Natural killer cell (primary cell): ENCODE results near the gene ASGR2. TPM values are rescaled to one million over a fixed set of nuclear protein-coding genes. Genes with fewer than 3 reads are reported as not detected.
"Not testable (repeated sequence)": the region's sequence is repeated elsewhere in the genome, so short reads cannot be mapped to it uniquely, and the experiment has no call there.

Source experiments
- ATAC-seq, 3 donors: fragments of 150-1000 bp in 2 of 3; fragments of 200-7000 bp in 1 of 3; cut with Tn5 transposase; 1 replicate in 1 of 3; 2 replicates in 2 of 3; pipeline ENCODE4 v1.10.0; 2021; ENCODE audit warnings: mild to moderate bottlenecking in 2 of 3, moderate library complexity in 2 of 3
- DNase-seq, 2 donors: peaks; one replicate each; pipeline versions ENCODE4 v3.0.0 to v3.0.0-alpha.2; 2013 to 2021; ENCODE audit warnings: mixed read lengths in 1 of 2
- H3K27ac ChIP-seq: one replicate; pipeline ENCODE4 v1.5.1; 2013; ENCODE audit warnings: mild to moderate bottlenecking, low read length
- H3K27me3 ChIP-seq: one replicate; pipeline ENCODE4 v1.6.1; 2013; ENCODE audit warnings: low read length; ENCODE audit not compliant: control insufficient read depth, insufficient read depth
- H3K36me3 ChIP-seq: one replicate; pipeline ENCODE4 v1.6.1; 2013; ENCODE audit warnings: low read length; ENCODE audit not compliant: control insufficient read depth, insufficient read depth
- H3K4me1 ChIP-seq: one replicate; pipeline ENCODE4 v1.6.1; 2013; ENCODE audit warnings: low read length; ENCODE audit not compliant: control insufficient read depth, insufficient read depth
- H3K4me3 ChIP-seq: one replicate; pipeline ENCODE4 v1.5.1; 2013; ENCODE audit warnings: low read length
- H3K9me3 ChIP-seq: one replicate; pipeline ENCODE4 v1.6.1; 2013; ENCODE audit warnings: low read length; ENCODE audit not compliant: control insufficient read depth, insufficient read depth
- H3K27ac Mint-ChIP-seq, 2 donors: one replicate each; pipeline ENCODE4 v1.8.0; 2022; ENCODE audit warnings: mild to moderate bottlenecking in 2 of 2, mixed read lengths in 2 of 2, moderate library complexity in 1 of 2
- H3K27me3 Mint-ChIP-seq, 2 donors: one replicate each; pipeline ENCODE4 v1.8.0; 2022; ENCODE audit warnings: low read depth in 2 of 2, mixed read lengths in 2 of 2
- H3K36me3 Mint-ChIP-seq: one replicate; pipeline ENCODE4 v1.8.0; 2022; ENCODE audit warnings: mixed read lengths
- H3K4me1 Mint-ChIP-seq, 2 donors: one replicate each; pipeline ENCODE4 v1.8.0; 2022; ENCODE audit warnings: mixed read lengths in 2 of 2
- H3K4me3 Mint-ChIP-seq: one replicate; pipeline ENCODE4 v1.8.0; 2022; ENCODE audit warnings: mild to moderate bottlenecking, moderate library complexity, mixed read lengths
- H3K9me3 Mint-ChIP-seq, 2 donors: one replicate each; pipeline ENCODE4 v1.8.0; 2022; ENCODE audit warnings: mixed read lengths in 2 of 2
- CTCF ChIP-seq: fragments of 200-600 bp; IDR thresholded peaks from one replicate; pipeline ENCODE4 v1.8.0; 2022; ENCODE audit warnings: antibody characterized with exemption
- WGBS: methylation state at CpG from one replicate; pipeline ENCODE4 v1.1.7; 2013; ENCODE audit warnings: missing lambda C conversion rate; ENCODE audit not compliant: insufficient coverage; 5-methylcytosine and 5-hydroxymethylcytosine counted together
- intact Hi-C: fragments of 100-400 bp; cut with micrococcal nuclease; formaldehyde crosslinking; loops from one replicate; pipeline ENCODE4 v1.14.2; 2022
- total RNA-seq, 4 donors: library from RNA; stranded (reverse); fragments of 120-200 nt in 1 of 4; gene quantifications; one replicate each; pipeline versions ENCODE4 v1.2.3 to v1.2.4, GENCODE V29; 2013 to 2022

Gene ASGR2
- total RNA-seq, 3 donors from 2014 or later (not counting 1 experiment from before 2014, with no cell fraction given) = 0.88 to 2.3 TPM; not detected in 1

- Histone ChIP-seq H3K27me3 (no peaks in the 10 kb centered on the region), H3K4me3 (no peak overlapping the region), H3K9me3 (no peaks in the 10 kb centered on the region), H3K36me3 (no peaks in the 10 kb centered on the region), H3K27ac (no peak overlapping the region), H3K4me1 (no peaks in the 10 kb centered on the region)
- no peak overlapping the region for H3K4me3 Mint-ChIP-seq
- TF ChIP-seq CTCF = no peak
- intact Hi-C loops = no loop called here
- ATAC-seq (no peak), DNase-seq (no peak)
- H3K36me3 Mint-ChIP-seq = no peaks in the 10 kb centered on the region
- 85% methylated on average over 6 of the region's 6 CpGs for WGBS
- H3K27ac Mint-ChIP-seq = no peak overlapping the region
- peaks cover 7 to 13% of the 10 kb centered on the region in 2 donors for H3K27me3 Mint-ChIP-seq
- peaks cover 0 to 5% of the 10 kb centered on the region in 2 donors for H3K4me1 Mint-ChIP-seq
- no peaks in the 10 kb centered on the region for H3K9me3 Mint-ChIP-seq
These were observed 12.2 kb downstream of the ASGR2 start for GRCh38 chr17:7102421-7102820.

- Mint-ChIP-seq H3K27ac (no peak overlapping the region), H3K27me3 (peaks cover 7 to 13% of the 10 kb centered on the region in 2 donors), H3K36me3 (no peaks in the 10 kb centered on the region), H3K9me3 (no peaks in the 10 kb centered on the region), H3K4me1 (no peaks in the 10 kb centered on the region), H3K4me3 (no peak overlapping the region)
- TF ChIP-seq CTCF = no peak
- no peak for DNase-seq
- no peak for ATAC-seq
- intact Hi-C loops = no loop called here
- Histone ChIP-seq H3K9me3 (no peaks in the 10 kb centered on the region), H3K4me1 (no peaks in the 10 kb centered on the region), H3K27me3 (no peaks in the 10 kb centered on the region), H3K27ac (no peak overlapping the region), H3K4me3 (no peak overlapping the region), H3K36me3 (no peaks in the 10 kb centered on the region)
- WGBS = 88% methylated on average over 12 of the region's 14 CpGs
These were observed 13.1 kb downstream of the ASGR2 start for GRCh38 chr17:7101531-7101930.

- H3K27ac ChIP-seq, H3K9me3 Mint-ChIP-seq, H3K9me3 ChIP-seq, H3K4me1 Mint-ChIP-seq, H3K27me3 ChIP-seq, H3K4me3 ChIP-seq, H3K36me3 Mint-ChIP-seq, H3K4me3 Mint-ChIP-seq, H3K27ac Mint-ChIP-seq, ATAC-seq, H3K4me1 ChIP-seq, DNase-seq, intact Hi-C loops, H3K36me3 ChIP-seq: not testable (repeated sequence)
- WGBS = 95% methylated on average over 48 of the region's 50 CpGs
- H3K27me3 Mint-ChIP-seq = peaks cover 7 to 15% of the 10 kb centered on the region in 2 donors
These were observed 13.8 kb downstream of the ASGR2 start for GRCh38 chr17:7100641-7101379.

GRCh38 chr17:7098802-7099459 lies 15.7 kb downstream of the ASGR2 start:
- DNase-seq = no peak
- peaks cover 19 to 31% of the 10 kb centered on the region in 2 donors for H3K27me3 Mint-ChIP-seq
- no peak for ATAC-seq
- 90% methylated on average over 9 of the region's 13 CpGs for WGBS
- intact Hi-C loops = no loop called here
- Histone ChIP-seq H3K36me3 (no peaks in the 10 kb centered on the region), H3K4me3 (no peak overlapping the region), H3K27ac (no peak overlapping the region), H3K27me3 (no peaks in the 10 kb centered on the region), H3K4me1 (peaks cover 17% of the 10 kb centered on the region), H3K9me3 (no peaks in the 10 kb centered on the region)
- H3K4me1 Mint-ChIP-seq = peaks cover 11 to 13% of the 10 kb centered on the region in 2 donors
- H3K9me3 Mint-ChIP-seq = no peaks in the 10 kb centered on the region
- no peak overlapping the region for H3K27ac Mint-ChIP-seq
- H3K4me3 Mint-ChIP-seq = no peak overlapping the region
- no peaks in the 10 kb centered on the region for H3K36me3 Mint-ChIP-seq
- no peak for TF ChIP-seq CTCF
